Activated B cell treated with CpG ODN at 0.5 μM for 24 hours (primary cell): ENCODE measurements around the gene KDM5A. TPM values are rescaled to one million over a fixed set of nuclear protein-coding genes. Genes with fewer than 3 reads are reported as not detected.

Source experiments
- ATAC-seq: fragments of 200-7000 bp; cut with Tn5 transposase; one replicate; pipeline ENCODE4 v1.10.0; 2021; ENCODE audit warnings: low read depth, mild to moderate bottlenecking, moderate library complexity
- CTCF ChIA-PET: fragments of 350-600 bp; sonication (Branson Sonifier 250); formaldehyde crosslinking; loops from one replicate; lab custom pipeline; 2021; ENCODE audit warnings: antibody characterized with exemption; lab: Charles Lee
- POLR2A ChIA-PET: fragments of 350-600 bp; sonication (Branson Sonifier 250); formaldehyde crosslinking; loops from one replicate; lab custom pipeline; 2021; ENCODE audit warnings: antibody characterized with exemption; lab: Charles Lee
- DNase-seq: peaks from one replicate; pipeline ENCODE4 v3.0.0; 2022
- H3K27ac Mint-ChIP-seq: one replicate; pipeline ENCODE4 v1.8.0; 2020; ENCODE audit warnings: mixed read lengths
- H3K27me3 Mint-ChIP-seq: one replicate; pipeline ENCODE4 v1.8.0; 2021; ENCODE audit warnings: mixed read lengths
- H3K36me3 Mint-ChIP-seq: one replicate; pipeline ENCODE4 v1.8.0; 2021; ENCODE audit warnings: low read depth, mixed read lengths
- H3K4me1 Mint-ChIP-seq: one replicate; pipeline ENCODE4 v1.8.0; 2021; ENCODE audit warnings: mixed read lengths
- H3K4me3 Mint-ChIP-seq: one replicate; pipeline ENCODE4 v1.8.0; 2020; ENCODE audit warnings: mild to moderate bottlenecking, mixed read lengths
- H3K9me3 Mint-ChIP-seq: one replicate; pipeline ENCODE4 v1.8.0; 2020; ENCODE audit warnings: mixed read lengths
- intact Hi-C: fragments of 100-400 bp; cut with micrococcal nuclease; formaldehyde crosslinking; loops from one replicate; pipeline ENCODE4 v1.15.1; 2024
- total RNA-seq: library from RNA; stranded (reverse); gene quantifications from 2 replicates; pipeline ENCODE4 v1.2.3, GENCODE V29; 2022
- TF ChIP-seq, protein P1 (sequence below): fragments of 200-600 bp; IDR thresholded peaks from one replicate; pipeline ENCODE4 v1.8.0; 2022; ENCODE audit warnings: antibody characterized with exemption, mild to moderate bottlenecking

The KDM5A gene
- total RNA-seq, 1 donor from 2014 or later: 135 TPM

DNA sequence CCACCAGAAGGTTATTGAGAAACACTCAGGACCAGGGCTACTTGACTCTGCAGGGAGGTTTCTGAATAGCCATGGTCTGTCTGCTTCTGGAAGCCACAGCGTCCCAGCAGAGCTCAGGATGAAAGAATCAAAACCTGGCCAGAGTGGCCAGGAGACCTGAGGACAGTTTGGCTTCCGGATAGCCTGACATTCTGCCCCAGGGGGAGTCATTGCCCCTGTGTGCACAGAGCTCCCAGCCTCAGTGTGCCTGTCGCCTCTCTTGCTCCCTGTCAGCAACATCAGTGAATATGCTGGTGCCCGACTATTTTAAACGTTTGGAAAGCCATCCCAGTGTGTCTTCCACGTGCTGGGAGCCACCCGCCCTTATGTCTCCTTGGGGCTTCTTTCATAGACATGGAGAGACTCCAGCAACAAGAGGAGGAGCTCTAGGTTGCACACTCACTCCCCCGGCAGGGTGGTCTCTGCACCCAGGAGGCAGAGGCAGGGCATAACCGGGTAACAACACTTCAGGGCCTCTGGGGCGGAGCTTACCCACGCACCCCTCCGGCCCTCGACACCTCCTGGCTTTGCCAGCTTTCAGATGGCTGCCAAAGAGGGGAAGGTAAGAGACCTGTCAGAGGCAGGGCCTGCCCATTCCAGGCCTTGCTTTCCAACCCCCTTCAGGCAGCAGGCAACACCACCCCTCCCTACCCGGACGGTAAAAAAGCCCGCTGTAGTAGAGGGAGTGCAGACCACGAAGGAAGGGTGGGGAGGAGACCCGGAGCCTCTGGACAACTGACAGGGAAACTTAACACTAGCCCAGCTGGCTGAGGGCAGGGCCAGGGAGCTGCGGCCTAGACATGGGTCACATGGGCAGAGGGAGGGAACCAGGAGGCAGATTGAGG lies 156.1 kb downstream of the KDM5A start:
- no peak overlapping the region for H3K27ac Mint-ChIP-seq
- POLR2A ChIA-PET: no interaction called here
- no peak for DNase-seq
- no peaks in the 10 kb centered on the region for H3K4me1 Mint-ChIP-seq
- CTCF ChIA-PET: no interaction called here
- peaks cover 2% of the 10 kb centered on the region for H3K36me3 Mint-ChIP-seq
- peaks cover 18% of the 10 kb centered on the region for H3K9me3 Mint-ChIP-seq
- intact Hi-C loops: no loop called here
- no peak overlapping the region for H3K4me3 Mint-ChIP-seq
- no peak for ATAC-seq
- peaks cover 8% of the 10 kb centered on the region for H3K27me3 Mint-ChIP-seq
- TF ChIP-seq, protein P1, sequence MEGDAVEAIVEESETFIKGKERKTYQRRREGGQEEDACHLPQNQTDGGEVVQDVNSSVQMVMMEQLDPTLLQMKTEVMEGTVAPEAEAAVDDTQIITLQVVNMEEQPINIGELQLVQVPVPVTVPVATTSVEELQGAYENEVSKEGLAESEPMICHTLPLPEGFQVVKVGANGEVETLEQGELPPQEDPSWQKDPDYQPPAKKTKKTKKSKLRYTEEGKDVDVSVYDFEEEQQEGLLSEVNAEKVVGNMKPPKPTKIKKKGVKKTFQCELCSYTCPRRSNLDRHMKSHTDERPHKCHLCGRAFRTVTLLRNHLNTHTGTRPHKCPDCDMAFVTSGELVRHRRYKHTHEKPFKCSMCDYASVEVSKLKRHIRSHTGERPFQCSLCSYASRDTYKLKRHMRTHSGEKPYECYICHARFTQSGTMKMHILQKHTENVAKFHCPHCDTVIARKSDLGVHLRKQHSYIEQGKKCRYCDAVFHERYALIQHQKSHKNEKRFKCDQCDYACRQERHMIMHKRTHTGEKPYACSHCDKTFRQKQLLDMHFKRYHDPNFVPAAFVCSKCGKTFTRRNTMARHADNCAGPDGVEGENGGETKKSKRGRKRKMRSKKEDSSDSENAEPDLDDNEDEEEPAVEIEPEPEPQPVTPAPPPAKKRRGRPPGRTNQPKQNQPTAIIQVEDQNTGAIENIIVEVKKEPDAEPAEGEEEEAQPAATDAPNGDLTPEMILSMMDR: no peak

DNA sequence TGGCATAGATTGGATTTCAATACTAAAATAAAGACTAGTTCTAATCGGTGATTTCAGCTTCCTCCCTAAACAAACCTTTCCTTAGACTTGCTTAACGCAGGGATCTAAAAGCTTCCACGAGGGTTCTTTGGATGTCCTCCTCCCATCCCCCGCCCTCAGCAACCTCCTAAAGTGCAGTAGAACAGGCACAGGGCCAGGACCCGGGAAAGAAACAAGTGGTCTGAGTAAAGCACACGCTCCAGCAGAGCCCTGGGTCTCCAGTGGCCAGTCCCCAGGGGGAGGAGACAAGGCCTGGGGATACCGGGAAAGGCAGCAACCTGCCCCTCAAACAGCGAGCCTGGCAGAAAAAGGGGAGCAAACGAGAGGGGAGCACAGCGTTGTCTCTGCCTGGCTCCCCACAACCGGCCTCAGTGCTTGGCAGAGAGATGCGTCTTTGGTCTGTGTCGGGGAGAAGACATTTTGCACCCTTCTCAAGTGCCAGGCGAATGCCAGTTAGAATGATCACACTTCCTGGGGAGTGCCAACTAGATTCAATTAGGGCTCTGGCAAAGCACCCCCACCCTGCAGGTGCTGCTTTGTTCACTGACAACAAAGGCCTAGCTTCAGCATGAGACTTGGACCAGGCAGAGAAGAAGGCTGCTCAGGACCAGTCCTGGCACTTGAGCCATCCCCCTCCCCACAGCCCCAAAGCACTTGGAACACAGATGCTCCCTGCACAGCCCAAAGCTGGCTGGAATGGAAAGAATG lies 158.0 kb downstream of the KDM5A start:
- Mint-ChIP-seq H3K27me3 (peaks cover 16% of the 10 kb centered on the region), H3K27ac (no peak overlapping the region), H3K4me3 (no peak overlapping the region), H3K4me1 (no peaks in the 10 kb centered on the region), H3K9me3 (peaks cover 13% of the 10 kb centered on the region), H3K36me3 (no peaks in the 10 kb centered on the region)
- DNase-seq: no peak
- intact Hi-C loops: no loop called here
- ChIA-PET CTCF (no interaction called here), POLR2A (no interaction called here)
- ATAC-seq: no peak
- TF ChIP-seq, protein P1: no peak

Other genes starting within 250 kb of the KDM5A start
- gene SLC6A12, start 175.2 kb downstream of the KDM5A start, total RNA-seq: not detected in 2 replicates
- 0.38 TPM in 1 of 2 replicates, not detected in the other for gene SLC6A13, start 126.5 kb downstream of the KDM5A start, total RNA-seq
- gene CCDC77, start 12.3 kb upstream of the KDM5A start, total RNA-seq: 11.0 and 11.2 TPM in 2 replicates
- gene B4GALNT3, start 70.6 kb upstream of the KDM5A start, total RNA-seq: 0.17 TPM in 1 of 2 replicates, not detected in the other